KOPT-K1 (cell line): ENCODE results near the gene HMGN5.
A peak's percentile ranks its signal among the peaks of the same experiment; 100 is the strongest.

Experiments
- H3K27ac ChIP-seq: fragments of 200-600 bp; sonication (generic); 2 replicates; pipeline ENCODE4 v1.5.1; 2016; ENCODE audit warnings: antibody characterized with exemption, mild to moderate bottlenecking, low read depth, low read length; ENCODE audit not compliant: poor library complexity, severe bottlenecking
- H3K36me3 ChIP-seq: fragments of 200-600 bp; sonication (generic); 2 replicates; pipeline ENCODE4 v1.5.1; 2017; ENCODE audit warnings: antibody characterized with exemption, mild to moderate bottlenecking, low read length, moderate library complexity; ENCODE audit not compliant: insufficient read depth
- H3K9me3 ChIP-seq: fragments of 200-600 bp; sonication (generic); 2 replicates; pipeline ENCODE4 v1.5.1; 2017; ENCODE audit warnings: antibody characterized with exemption, low read length, mild to moderate bottlenecking; ENCODE audit not compliant: insufficient read depth, poor library complexity, severe bottlenecking

Gene HMGN5, protein sequence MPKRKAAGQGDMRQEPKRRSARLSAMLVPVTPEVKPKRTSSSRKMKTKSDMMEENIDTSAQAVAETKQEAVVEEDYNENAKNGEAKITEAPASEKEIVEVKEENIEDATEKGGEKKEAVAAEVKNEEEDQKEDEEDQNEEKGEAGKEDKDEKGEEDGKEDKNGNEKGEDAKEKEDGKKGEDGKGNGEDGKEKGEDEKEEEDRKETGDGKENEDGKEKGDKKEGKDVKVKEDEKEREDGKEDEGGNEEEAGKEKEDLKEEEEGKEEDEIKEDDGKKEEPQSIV

DNA sequence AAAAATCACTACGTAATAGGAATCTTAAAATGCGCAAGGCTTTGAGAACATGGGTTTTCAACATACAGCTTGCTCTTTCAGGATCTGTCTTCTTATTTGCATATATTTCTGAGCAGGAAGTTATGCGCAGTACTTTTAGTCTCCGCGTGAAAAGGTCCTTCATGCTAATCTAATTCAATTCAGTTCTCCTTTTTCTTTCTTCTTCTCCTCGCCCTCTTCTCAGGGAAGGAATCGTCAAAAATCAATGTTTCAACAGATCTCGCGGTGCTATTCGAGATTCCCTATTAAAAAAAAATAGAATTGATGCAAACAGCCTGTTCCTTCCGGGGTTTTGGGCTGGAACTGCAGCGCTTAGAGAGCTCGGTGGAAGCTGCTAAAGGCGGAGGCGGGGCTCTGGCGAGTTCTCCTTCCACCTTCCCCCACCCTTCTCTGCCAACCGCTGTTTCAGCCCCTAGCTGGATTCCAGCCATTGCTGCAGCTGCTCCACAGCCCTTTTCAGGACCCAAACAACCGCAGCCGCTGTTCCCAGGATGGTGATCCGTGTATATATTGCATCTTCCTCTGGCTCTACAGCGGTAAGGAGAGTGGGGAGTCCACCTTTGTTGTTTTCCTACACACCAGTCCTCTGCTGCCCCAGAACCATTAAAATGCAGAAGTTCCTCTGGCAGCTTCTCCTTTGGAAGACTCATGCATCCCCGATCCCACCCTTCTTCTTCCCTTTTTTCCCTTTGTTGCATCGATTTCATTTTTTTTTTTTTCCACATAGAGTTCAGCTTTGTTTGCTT, at the start of gene HMGN5, which contains the start of gene SH3BGRL:
TSS of gene HMGN5 (minus strand) at position 243 of the 785 bp plus-strand sequence. CDS start 80,364 bp downstream, outside the sequence.
TSS of gene SH3BGRL (plus strand) at position 432 of the 785 bp plus-strand sequence. CDS start at position 531, 99 bp downstream.
- Histone ChIP-seq H3K36me3 (no peaks in the 10 kb centered on the region), H3K9me3 (no peaks in the 10 kb centered on the region), H3K27ac (peak within 1 kb of the TSS; percentile 90)

DNA sequence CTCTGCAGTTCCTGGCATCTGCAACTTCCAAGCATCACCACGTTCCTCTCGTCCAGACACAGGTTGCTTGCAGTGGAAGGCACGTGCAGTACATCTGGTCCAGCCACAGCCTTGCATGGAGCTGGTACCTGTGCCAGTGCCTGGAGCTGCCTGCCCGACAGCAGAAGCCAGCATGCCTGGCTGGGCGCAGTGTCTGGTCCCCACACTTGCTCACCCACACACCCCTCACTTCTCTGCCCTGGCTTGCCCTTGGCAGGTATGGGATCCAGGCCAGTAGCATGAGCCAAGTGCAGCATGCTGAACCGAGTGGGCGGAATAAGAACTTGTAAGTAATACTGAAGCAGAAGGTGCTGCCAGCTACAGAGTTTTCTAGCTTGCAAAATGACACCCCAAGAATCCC, 40.0 kb upstream of the HMGN5 start:
- Histone ChIP-seq H3K36me3 (peaks cover 19% of the 10 kb centered on the region), H3K9me3 (peaks cover 30% of the 10 kb centered on the region), H3K27ac (no peak overlapping the region)

DNA sequence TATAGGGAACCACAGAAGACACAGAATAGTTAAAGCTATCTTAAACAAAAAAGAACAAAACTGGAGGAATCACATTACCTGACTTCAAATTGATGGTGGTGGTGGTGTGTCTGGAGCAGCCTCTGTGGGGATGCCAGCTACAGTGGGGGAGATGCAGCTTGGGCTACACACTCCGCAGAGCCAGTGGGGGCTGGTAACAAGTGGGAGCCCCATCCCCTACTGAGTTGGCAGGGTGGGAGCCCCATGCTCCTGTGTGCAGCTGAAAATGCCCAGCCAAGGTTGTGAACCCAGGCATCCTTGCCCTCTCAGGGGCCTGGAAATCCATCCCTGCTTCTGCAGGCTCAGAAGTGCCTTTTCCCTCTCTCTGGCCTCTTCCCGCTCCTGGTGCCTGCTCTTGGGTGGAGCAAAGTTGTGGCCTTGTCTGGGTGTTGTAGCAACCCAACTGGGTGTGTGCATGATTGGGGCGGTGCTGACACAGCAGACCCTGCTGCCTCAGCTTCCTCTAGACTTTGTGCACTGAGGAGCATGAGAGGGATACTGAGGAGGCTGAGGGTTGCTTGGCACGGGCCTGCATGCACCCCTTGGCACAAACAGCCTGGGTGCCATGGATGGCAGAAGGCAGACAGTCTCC, 39.1 kb upstream of the HMGN5 start:
- Histone ChIP-seq H3K36me3 (peaks cover 19% of the 10 kb centered on the region), H3K27ac (no peak overlapping the region), H3K9me3 (peaks cover 27% of the 10 kb centered on the region)

DNA sequence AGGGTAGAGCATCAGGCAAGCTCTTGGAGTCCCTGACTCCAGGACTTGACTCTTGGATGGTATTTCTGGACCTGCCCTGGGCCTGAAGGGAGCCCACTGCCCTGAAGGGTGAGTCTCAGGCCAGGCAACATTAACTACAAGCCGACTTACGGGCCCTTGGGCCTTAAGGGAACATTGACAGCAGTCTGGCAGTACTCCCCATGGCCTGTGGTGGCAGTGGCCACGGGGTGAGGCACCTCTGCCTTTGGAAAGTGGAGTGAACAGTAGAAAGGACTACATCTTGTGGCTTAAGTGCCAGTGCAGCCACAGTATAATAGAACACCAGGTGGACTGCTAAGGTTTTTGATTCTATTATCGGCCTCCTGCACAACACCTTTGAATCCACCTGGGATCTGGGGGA, 36.5 kb upstream of the HMGN5 start:
- H3K36me3 ChIP-seq: peaks cover 19% of the 10 kb centered on the region
- no peak overlapping the region for H3K27ac ChIP-seq
- H3K9me3 ChIP-seq: peaks cover 27% of the 10 kb centered on the region

DNA sequence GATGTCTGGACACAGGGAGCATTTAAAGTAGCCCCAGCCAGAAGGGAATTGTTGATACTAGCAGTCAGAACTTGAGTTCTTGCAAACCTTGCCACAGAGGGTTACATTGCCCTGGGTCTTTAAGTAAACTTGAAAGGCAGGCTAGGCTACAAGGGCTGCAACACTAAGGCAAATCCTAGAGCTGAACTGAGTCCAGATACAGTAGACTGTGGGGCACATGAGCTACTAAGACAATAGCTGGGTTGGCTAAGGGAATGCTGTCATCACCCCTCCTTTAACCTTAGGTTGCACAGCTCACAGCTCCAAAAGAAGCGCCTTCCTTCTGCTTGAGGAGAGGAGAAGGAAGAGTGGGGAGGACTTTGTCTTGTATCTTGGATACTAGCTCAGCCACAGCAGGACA, 35.8 kb upstream of the HMGN5 start:
- Histone ChIP-seq H3K9me3 (peaks cover 27% of the 10 kb centered on the region), H3K36me3 (peaks cover 19% of the 10 kb centered on the region), H3K27ac (no peak overlapping the region)

DNA sequence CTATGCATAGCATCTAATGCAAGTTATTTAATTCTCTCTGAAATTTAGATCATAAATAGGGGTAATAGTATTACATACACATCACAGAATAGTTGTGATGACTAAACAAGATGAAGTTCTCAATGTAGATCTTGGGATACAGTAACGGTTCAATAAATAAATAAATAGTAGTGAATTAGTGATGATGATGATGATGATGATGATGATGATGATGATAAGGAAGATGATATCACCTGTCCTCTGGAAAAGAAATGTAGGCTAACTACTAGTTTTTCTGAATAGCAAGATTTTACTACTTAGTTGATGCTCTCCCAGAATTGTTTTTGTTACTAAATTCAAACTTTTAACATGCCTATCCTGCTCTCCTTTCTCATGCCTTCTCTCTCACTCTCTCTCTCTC, 30.5 kb upstream of the HMGN5 start:
- no peak overlapping the region for H3K27ac ChIP-seq
- H3K36me3 ChIP-seq: peaks cover 3% of the 10 kb centered on the region; the same call in 1 of the 2 replicates
- no peaks in the 10 kb centered on the region for H3K9me3 ChIP-seq

DNA sequence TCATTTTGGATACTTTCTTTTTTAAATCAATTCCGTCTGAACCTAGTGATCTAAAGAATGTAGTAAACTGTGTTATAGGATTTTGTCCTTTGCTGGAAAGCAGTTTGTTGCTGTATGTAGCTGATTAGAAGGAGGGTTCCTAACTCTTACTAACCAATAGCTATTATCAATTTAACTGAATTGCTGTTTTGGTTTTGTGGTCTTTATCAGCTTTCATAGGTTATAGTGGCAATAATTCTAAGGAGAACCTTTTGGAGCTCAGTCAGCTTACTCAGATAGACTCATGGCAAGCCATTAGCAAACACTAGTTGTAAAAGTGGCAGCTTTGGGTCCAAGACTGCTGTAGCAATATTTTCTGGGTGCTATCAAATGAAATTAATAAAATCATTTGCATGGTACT, 29.8 kb upstream of the HMGN5 start:
- no peaks in the 10 kb centered on the region for H3K9me3 ChIP-seq
- H3K36me3 ChIP-seq: no peaks in the 10 kb centered on the region
- H3K27ac ChIP-seq: no peak overlapping the region

DNA sequence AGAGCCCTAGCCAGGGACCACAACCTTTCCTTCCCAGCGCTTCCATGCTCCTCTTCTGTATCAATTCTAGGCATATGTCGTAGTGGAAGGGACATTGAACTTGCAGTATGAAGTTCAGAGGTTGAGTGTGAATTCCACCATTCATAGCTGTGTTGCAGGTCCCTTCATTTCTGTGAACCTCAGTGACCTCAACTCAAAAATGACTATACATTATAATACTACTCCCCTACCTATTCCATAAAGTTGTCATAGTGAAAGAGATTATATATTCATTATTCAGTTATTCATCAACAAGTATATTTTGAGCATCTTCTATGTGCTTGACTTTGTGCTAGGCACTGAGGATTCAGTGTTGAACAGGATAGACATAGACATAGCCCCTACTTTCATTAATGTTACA, 28.2 kb upstream of the HMGN5 start:
- H3K9me3 ChIP-seq: no peaks in the 10 kb centered on the region
- H3K36me3 ChIP-seq: no peaks in the 10 kb centered on the region
- H3K27ac ChIP-seq: no peak overlapping the region

DNA sequence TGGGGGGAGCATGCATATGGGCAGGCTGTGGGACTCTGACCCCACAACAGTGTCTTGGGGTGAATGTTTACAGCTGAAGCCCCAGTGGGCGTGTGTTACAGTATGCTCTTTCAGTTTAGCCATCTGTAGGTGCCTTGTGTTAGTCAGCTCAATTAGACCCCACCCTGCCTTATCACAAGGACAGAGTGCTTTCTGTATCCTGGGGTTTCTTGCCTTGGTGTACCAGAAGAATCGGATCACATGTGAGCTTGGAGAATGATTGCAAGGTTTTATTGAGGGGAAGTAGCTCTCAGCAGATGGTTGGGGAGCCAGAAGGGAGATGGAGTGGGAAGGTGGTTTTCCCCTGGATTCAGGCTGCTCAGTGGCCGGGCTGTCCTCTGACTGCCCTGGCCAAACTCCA, 27.5 kb upstream of the HMGN5 start:
- H3K9me3 ChIP-seq: no peaks in the 10 kb centered on the region
- no peak overlapping the region for H3K27ac ChIP-seq

DNA sequence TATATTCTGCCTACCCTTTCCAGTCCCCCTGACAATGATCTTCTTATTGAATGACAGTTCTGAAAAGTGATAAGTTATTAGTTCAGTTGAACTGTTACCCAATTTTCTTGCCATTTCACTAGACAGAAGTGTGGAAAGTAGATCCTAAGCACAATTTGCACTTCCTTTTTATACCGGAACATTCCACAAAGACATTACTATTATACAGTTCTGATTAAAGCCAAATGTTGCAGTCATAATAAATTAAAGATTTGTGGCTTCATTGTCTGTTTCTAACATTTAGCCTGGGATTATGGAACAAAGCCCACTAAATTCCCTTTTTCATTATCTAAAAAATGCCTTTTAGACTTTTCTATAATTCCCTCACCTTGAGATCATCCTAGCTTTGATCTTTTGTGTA, 14.0 kb upstream of the HMGN5 start:
- Histone ChIP-seq H3K9me3 (no peaks in the 10 kb centered on the region), H3K27ac (no peak overlapping the region), H3K36me3 (no peaks in the 10 kb centered on the region)

More for the DNA sequence above, 27.5 kb upstream of the HMGN5 start:
- H3K36me3 ChIP-seq: no peaks in the 10 kb centered on the region

DNA sequence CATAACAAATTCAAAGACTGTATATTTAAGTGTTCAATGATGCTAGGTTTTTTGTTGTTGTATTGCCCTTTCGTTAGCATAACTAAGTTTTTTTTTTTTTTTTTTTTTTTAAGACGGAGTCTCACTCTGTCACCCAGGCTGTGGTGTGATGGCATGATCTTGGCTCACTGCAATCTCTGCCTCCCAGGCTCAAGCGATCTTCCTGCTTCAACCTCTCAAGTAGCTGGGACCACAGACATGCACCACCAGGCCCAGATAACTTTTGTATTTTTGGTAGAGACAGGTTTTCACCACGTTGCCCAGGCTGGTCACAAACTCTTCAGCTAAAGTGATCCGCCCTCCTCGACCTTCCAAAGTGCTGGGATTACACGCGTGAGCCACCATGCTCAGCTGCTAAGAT, 7.2 kb upstream of the HMGN5 start:
- Histone ChIP-seq H3K36me3 (no peaks in the 10 kb centered on the region), H3K27ac (no peak overlapping the region), H3K9me3 (no peaks in the 10 kb centered on the region)

DNA sequence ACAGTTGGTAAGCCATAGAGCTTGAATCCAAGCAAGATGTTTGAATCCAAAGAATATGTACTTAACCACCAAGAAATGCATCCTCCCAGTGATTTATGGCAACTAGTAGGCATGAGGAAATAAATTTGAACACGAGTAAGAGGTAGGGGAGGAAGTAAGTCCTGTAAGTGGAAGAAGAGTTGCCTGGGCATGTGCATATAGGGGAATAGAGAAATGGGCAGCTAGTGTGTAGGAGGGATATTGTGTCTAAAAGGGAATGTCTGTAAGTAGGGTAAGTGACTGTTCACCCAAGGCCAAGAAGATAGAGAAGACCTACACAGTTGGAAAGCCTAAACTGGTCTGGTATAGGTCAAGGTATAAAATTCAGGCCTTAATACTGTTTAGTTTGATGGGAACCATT, 4.8 kb upstream of the HMGN5 start:
- Histone ChIP-seq H3K27ac (no peak overlapping the region), H3K9me3 (no peaks in the 10 kb centered on the region), H3K36me3 (no peaks in the 10 kb centered on the region)

DNA sequence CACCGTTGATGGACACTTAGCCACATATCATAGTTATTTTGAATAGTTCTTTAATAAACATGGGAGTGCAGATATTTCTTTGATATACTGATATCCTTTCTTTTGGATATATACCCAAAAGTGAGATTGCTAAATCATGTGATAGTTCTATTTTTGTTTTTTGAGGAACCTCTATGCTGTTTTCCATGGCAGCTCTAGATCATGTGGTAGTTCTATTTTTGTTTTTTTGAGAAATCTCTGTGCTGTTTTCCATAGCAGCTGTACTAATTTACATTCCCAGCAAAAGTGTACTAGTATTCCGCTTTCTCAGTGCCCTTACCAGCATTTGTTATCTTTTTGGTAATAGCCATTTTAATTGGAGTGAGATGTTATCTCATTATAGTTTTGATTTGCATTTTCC, 3.8 kb upstream of the HMGN5 start:
- H3K27ac ChIP-seq: no peak overlapping the region
- H3K9me3 ChIP-seq: no peaks in the 10 kb centered on the region
- no peaks in the 10 kb centered on the region for H3K36me3 ChIP-seq

DNA sequence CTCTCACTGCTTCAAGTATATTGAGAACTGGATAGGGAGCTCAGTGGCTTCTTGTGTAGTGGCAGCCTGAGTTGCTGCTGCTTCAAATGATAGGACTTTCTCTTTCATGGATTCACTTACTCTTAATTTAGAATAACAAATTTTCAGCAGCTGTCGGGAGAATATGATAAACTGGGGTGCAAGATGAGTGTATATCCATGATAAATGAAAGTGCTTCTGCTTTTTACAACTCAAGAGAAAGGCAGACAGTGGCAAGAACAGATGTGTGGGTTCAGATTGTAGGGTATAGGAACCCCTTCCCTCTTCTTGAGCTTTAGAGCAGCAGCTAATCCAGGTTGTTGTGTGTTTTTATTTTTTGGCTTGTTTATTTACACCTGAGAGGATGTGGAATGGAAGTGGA, 1.2 kb upstream of the HMGN5 start:
- Histone ChIP-seq H3K9me3 (no peaks in the 10 kb centered on the region), H3K27ac (peak overlapping the region; percentile 90), H3K36me3 (no peaks in the 10 kb centered on the region)

DNA sequence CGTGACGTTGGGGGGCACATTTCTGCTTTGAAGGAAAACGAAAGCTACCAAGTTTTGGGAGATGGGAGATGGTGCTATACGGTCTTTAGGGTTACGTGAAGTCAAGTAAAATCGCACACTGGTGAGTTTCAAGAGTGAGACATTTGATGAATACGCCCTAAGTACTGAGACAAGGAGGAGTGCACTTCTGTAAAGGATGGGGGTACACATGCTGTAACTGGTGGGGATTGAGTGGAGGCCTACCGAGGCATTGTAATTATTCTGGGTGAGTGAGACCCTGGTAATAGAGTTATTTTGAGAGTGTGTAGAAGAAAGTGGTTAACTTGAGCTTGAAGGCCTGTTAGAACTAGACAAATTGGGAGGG, 725 bp upstream of the HMGN5 start:
- Histone ChIP-seq H3K9me3 (no peaks in the 10 kb centered on the region), H3K27ac (peak overlapping the region; percentile 90), H3K36me3 (no peaks in the 10 kb centered on the region)
